ENCODE measurements around the gene PABPC3. TPM values are rescaled to one million over a fixed set of nuclear protein-coding genes. Genes with fewer than 3 reads are reported as not detected.

The PABPC3 gene
- total RNA-seq, 3 donors from 2014 or later = 0.17 to 0.22 TPM; not detected in 1

- DNase-seq = no peak
- H3K9me3 ChIP-seq = no peaks in the 10 kb centered on the region
- intact Hi-C loops (cut with DNase I, micrococcal nuclease) = no loop called here
- no peak for ATAC-seq
- H3K36me3 ChIP-seq (ENCODE audit: low read depth) = no peaks in the 10 kb centered on the region
- no peak for TF ChIP-seq CTCF (IDR thresholded peaks at IDR 0.05)
- no peak overlapping the region for H3K4me3 ChIP-seq
- no peaks in the 10 kb centered on the region for H3K4me1 ChIP-seq (ENCODE audit: low read depth)
Observed at GRCh38 chr13:25137788-25138115, 41.8 kb downstream of the PABPC3 start.

GRCh38 chr13:25141042-25141441, 45.1 kb downstream of the PABPC3 start:
- H3K9me3 ChIP-seq = no peaks in the 10 kb centered on the region

GRCh38 chr13:25143706-25144105, 47.8 kb downstream of the PABPC3 start:
- H3K4me1 ChIP-seq (ENCODE audit: low read depth) = no peaks in the 10 kb centered on the region
- intact Hi-C loops (cut with DNase I, micrococcal nuclease) = no loop called here
- H3K4me3 ChIP-seq = no peak overlapping the region
- TF ChIP-seq CTCF (IDR thresholded peaks at IDR 0.05) = no peak
- DNase-seq = no peak
- H3K9me3 ChIP-seq = no peaks in the 10 kb centered on the region
- no peak for ATAC-seq
- no peaks in the 10 kb centered on the region for H3K36me3 ChIP-seq (ENCODE audit: low read depth)

More at GRCh38 chr13:25141042-25141441, 45.1 kb downstream of the PABPC3 start:
- no peaks in the 10 kb centered on the region for H3K36me3 ChIP-seq (ENCODE audit: low read depth)
- H3K4me1 ChIP-seq (ENCODE audit: low read depth) = no peaks in the 10 kb centered on the region
- intact Hi-C loops (cut with DNase I, micrococcal nuclease) = no loop called here
- DNase-seq (no peak), ATAC-seq (no peak)
- no peak for TF ChIP-seq CTCF (IDR thresholded peaks at IDR 0.05)
- H3K4me3 ChIP-seq = no peak overlapping the region

- no peak for DNase-seq
- intact Hi-C loops (cut with DNase I, micrococcal nuclease) = no loop called here
- ATAC-seq = no peak
- Histone ChIP-seq H3K4me3 (no peak overlapping the region), H3K36me3 (ENCODE audit: low read depth) (no peaks in the 10 kb centered on the region), H3K4me1 (ENCODE audit: low read depth) (no peaks in the 10 kb centered on the region), H3K9me3 (no peaks in the 10 kb centered on the region)
- no peak for TF ChIP-seq CTCF (IDR thresholded peaks at IDR 0.05)
Observed at GRCh38 chr13:25147638-25148401, 51.9 kb downstream of the PABPC3 start.

GRCh38 chr13:25148402-25148771, 52.5 kb downstream of the PABPC3 start:
- TF ChIP-seq CTCF (IDR thresholded peaks at IDR 0.05) = no peak
- Histone ChIP-seq H3K4me3 (no peak overlapping the region), H3K36me3 (ENCODE audit: low read depth) (no peaks in the 10 kb centered on the region), H3K4me1 (ENCODE audit: low read depth) (no peaks in the 10 kb centered on the region), H3K9me3 (no peaks in the 10 kb centered on the region)
- DNase-seq = no peak
- intact Hi-C loops (cut with DNase I, micrococcal nuclease) = no loop called here
- ATAC-seq = no peak

Other genes starting within 250 kb of the PABPC3 start
- under 1 TPM in 2 of 3 donors, not detected in 1; 0.05 to 0.70 TPM for gene AMER2, start 76.2 kb downstream of the PABPC3 start, total RNA-seq
- 10 to 100 TPM; 10.8 to 18.5 (median 13.7) TPM for gene MTMR6, start 191.4 kb downstream of the PABPC3 start, total RNA-seq
- 10 to 100 TPM; 31.9 to 35.3 (median 32.8) TPM for gene NUP58, start 205.5 kb downstream of the PABPC3 start, total RNA-seq